HL-60 (cell line): Measurements from ENCODE around the gene EEPD1.
"Not testable (repeated sequence)": the region's sequence is repeated elsewhere in the genome, so short reads cannot be mapped to it uniquely, and the experiment has no call there.

Source experiments
- DNase-seq, 2 experiments: peaks; one replicate each; pipeline ENCODE4 v3.0.0-alpha.2; 2010 to 2020; ENCODE audit warnings: low read depth in 1 of 2, low spot score in 1 of 2
- H3K27ac ChIP-seq: fragments of 250-450 bp; sonication (Bioruptor Pico); replicated peaks from 2 replicates; pipeline ENCODE4 v1.5.1; 2020; ENCODE audit warnings: mild to moderate bottlenecking, moderate library complexity
- H3K27me3 ChIP-seq: fragments of 250-450 bp; sonication (Bioruptor Pico); 2 replicates; pipeline ENCODE4 v1.5.1; 2021; ENCODE audit warnings: mild to moderate bottlenecking, moderate library complexity; ENCODE audit not compliant: insufficient read depth, poor library complexity, severe bottlenecking
- H3K4me3 ChIP-seq: replicated peaks from 2 replicates; pipeline ENCODE4 v1.5.1; 2011; ENCODE audit warnings: mild to moderate bottlenecking, control low read depth, low read length; ENCODE audit not compliant: insufficient read depth
- GABPA ChIP-seq: IDR thresholded peaks from 2 replicates; pipeline ENCODE4 v1.6.1; 2012; ENCODE audit warnings: low read depth
- POLR2AphosphoS5 ChIP-seq: IDR thresholded peaks from 2 replicates; pipeline ENCODE4 v1.6.1; 2012; ENCODE audit warnings: low read depth
- SPI1 ChIP-seq: IDR thresholded peaks from 2 replicates; pipeline ENCODE4 v1.6.1; 2012; ENCODE audit warnings: low read depth, mild to moderate bottlenecking, borderline replicate concordance
- TF ChIP-seq, protein P1 (sequence below): IDR thresholded peaks from 2 replicates; pipeline ENCODE4 v1.6.1; 2012; ENCODE audit warnings: low read depth; ENCODE audit not compliant: insufficient replicate concordance
- TF ChIP-seq, protein P2 (sequence below): IDR thresholded peaks from one replicate; pipeline ENCODE4 v1.5.1; 2011; ENCODE audit warnings: low read length, control low read depth, inconsistent platforms; ENCODE audit not compliant: insufficient read depth

The EEPD1 gene

DNA sequence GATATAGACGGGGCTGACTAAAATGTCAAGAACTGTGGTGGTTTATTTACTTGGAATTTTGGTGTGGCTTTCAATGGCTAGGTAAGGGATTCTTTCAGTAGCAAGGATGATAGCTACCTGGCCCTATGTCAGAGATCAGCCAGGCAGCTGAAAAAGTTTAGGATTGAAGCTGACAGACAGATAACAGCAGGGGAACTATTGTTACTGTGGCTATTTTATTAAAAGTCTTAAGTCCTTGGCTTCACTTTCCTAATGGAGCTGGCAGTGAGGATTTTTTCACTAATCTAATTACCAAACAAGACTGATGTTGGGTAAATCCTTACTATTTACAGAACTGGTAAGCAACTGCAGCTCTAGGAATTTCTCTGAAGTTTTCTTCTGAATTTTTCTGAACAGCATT, 164.2 kb downstream of the EEPD1 start:
- Histone ChIP-seq H3K27ac (no peak overlapping the region), H3K27me3 (no peaks in the 10 kb centered on the region), H3K4me3 (no peak overlapping the region)
- no peak for DNase-seq
- TF ChIP-seq, protein P1, sequence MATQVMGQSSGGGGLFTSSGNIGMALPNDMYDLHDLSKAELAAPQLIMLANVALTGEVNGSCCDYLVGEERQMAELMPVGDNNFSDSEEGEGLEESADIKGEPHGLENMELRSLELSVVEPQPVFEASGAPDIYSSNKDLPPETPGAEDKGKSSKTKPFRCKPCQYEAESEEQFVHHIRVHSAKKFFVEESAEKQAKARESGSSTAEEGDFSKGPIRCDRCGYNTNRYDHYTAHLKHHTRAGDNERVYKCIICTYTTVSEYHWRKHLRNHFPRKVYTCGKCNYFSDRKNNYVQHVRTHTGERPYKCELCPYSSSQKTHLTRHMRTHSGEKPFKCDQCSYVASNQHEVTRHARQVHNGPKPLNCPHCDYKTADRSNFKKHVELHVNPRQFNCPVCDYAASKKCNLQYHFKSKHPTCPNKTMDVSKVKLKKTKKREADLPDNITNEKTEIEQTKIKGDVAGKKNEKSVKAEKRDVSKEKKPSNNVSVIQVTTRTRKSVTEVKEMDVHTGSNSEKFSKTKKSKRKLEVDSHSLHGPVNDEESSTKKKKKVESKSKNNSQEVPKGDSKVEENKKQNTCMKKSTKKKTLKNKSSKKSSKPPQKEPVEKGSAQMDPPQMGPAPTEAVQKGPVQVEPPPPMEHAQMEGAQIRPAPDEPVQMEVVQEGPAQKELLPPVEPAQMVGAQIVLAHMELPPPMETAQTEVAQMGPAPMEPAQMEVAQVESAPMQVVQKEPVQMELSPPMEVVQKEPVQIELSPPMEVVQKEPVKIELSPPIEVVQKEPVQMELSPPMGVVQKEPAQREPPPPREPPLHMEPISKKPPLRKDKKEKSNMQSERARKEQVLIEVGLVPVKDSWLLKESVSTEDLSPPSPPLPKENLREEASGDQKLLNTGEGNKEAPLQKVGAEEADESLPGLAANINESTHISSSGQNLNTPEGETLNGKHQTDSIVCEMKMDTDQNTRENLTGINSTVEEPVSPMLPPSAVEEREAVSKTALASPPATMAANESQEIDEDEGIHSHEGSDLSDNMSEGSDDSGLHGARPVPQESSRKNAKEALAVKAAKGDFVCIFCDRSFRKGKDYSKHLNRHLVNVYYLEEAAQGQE, result no peak
- TF ChIP-seq, protein P2, sequence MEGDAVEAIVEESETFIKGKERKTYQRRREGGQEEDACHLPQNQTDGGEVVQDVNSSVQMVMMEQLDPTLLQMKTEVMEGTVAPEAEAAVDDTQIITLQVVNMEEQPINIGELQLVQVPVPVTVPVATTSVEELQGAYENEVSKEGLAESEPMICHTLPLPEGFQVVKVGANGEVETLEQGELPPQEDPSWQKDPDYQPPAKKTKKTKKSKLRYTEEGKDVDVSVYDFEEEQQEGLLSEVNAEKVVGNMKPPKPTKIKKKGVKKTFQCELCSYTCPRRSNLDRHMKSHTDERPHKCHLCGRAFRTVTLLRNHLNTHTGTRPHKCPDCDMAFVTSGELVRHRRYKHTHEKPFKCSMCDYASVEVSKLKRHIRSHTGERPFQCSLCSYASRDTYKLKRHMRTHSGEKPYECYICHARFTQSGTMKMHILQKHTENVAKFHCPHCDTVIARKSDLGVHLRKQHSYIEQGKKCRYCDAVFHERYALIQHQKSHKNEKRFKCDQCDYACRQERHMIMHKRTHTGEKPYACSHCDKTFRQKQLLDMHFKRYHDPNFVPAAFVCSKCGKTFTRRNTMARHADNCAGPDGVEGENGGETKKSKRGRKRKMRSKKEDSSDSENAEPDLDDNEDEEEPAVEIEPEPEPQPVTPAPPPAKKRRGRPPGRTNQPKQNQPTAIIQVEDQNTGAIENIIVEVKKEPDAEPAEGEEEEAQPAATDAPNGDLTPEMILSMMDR, result no peak
- TF ChIP-seq POLR2AphosphoS5 (no peak), SPI1 (no peak), GABPA (no peak)

DNA sequence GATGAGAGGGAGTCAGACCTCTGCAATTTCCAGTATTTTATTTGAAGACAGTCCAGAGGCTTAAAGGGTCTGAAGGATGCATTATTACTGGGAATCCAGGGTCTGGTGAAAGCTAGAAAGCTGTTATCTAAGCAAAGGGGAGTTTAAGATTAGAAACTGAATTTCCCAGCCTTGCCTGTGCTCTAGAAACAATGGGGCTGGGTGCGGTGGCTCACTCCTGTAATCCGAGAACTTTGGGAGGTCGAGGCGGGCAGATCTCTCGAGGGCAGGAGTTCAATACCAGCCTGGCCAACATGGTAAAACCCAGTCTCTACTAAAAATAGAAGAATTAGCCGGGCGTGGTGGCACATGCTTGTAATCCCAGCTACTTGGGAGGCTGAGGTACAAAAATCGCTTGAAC, 165.1 kb downstream of the EEPD1 start:
- TF ChIP-seq POLR2AphosphoS5 (no peak), SPI1 (no peak)
- TF ChIP-seq, protein P2, result no peak
- no peaks in the 10 kb centered on the region for H3K27me3 ChIP-seq
- no peak for DNase-seq
- H3K4me3 ChIP-seq, result no peak overlapping the region
- H3K27ac ChIP-seq, result no peak overlapping the region

DNA sequence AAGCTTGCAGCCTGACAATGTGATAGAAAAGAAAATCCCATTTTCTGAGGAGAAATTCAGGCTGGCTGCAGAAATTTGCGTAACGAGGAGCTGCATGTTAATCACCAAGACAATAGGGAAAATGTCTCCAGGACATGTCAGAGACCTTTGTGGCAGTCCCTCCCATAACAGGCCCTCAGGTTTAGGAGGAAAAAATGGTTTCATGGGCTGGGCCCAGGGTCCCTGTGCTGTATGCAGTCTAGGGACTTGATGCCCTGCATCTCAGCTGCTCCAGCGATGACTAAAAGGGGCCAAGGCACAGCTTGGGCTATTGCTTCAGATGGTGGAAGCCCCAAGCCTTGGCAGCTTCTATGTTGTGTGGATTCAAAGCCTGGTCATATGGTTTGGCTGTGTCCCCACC, 168.2 kb downstream of the EEPD1 start:
- DNase-seq, H3K27ac ChIP-seq, H3K4me3 ChIP-seq, H3K27me3 ChIP-seq: not testable (repeated sequence)

DNA sequence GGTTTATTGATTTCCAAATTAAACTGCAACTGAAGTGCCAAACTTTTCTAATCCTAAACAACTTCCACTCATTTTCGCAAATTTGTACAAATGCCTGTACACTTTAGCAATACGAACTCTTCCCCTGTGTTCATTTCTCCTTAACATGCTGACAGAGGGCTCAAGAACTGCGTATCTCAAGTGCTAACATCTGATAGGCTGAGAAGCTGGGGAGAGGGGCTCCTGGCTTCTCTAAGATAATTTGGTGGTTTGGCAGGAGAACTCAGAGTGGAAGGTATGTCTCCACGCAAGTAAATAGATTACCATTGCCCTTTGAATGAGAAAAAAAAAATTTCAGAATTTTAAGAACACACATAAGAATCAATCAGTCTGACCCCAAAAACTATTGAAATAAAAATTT, 183.3 kb downstream of the EEPD1 start:
- Histone ChIP-seq H3K4me3 (no peak overlapping the region), H3K27me3 (no peaks in the 10 kb centered on the region), H3K27ac (no peak overlapping the region)
- TF ChIP-seq GABPA (no peak), POLR2AphosphoS5 (no peak), SPI1 (no peak)
- TF ChIP-seq, protein P1, result no peak
- TF ChIP-seq, protein P2, result no peak
- DNase-seq, result no peak
